Hepatocyte (in vitro differentiated cells): ENCODE data around the gene STEAP3.

Experiments used
- CTCF ChIP-seq: fragments of 200-600 bp; sonication (generic); IDR thresholded peaks from 2 replicates; pipeline ENCODE4 v1.5.1; 2016; ENCODE audit warnings: antibody characterized with exemption, mild to moderate bottlenecking; ENCODE audit not compliant: poor library complexity
- EZH2 ChIP-seq: fragments of 200-600 bp; sonication (generic); IDR thresholded peaks from 2 replicates; pipeline ENCODE4 v1.6.1; 2016; ENCODE audit warnings: antibody characterized with exemption, mild to moderate bottlenecking, borderline replicate concordance
- EZH2phosphoT487 ChIP-seq: fragments of 200-600 bp; sonication (generic); IDR thresholded peaks from one replicate; pipeline ENCODE4 v1.6.1; 2018; ENCODE audit warnings: antibody characterized with exemption, mild to moderate bottlenecking, low read depth, moderate library complexity; ENCODE audit not compliant: unreplicated experiment, severe bottlenecking

DNA sequence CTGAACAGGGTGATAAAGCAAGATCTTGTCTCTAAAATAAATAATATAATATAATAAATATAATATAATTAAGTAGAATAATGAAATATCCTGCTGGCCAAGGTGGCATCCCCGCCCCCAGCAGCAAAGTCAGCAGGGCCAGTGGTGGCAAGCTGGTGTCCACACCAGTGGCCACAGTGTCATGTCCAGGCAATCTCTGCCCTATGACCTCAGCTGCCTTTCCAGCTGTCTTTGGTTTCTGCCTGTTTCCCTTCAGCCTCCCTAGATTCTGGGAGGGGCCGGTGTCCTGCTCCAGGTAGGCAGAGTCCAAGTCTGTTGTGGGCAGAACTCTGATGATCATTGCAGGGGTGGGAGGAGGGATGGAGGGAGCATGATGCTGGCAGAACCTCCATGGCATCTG lies 16.2 kb upstream of the STEAP3 start:
- no peak for TF ChIP-seq EZH2
- no peak for TF ChIP-seq CTCF
- TF ChIP-seq EZH2phosphoT487: no peak
